H1 (cell line): ENCODE measurements around the gene ALDH1A2.
"Not testable (repeated sequence)": the region's sequence is repeated elsewhere in the genome, so short reads cannot be mapped to it uniquely, and the experiment has no call there.

Source experiments
- EGR1 ChIP-seq: IDR thresholded peaks from 2 replicates; pipeline ENCODE4 v1.6.1; 2011; ENCODE audit warnings: low read depth, low read length, borderline replicate concordance
- MAFK ChIP-seq: IDR thresholded peaks from 2 replicates; pipeline ENCODE4 v1.6.1; 2012; ENCODE audit warnings: low read depth, mild to moderate bottlenecking, improper control_type of control experiment, low read length

GRCh38 chr15:58080959-58081358, 15.4 kb upstream of the ALDH1A2 start:
- not testable (repeated sequence) for TF ChIP-seq MAFK, EGR1
